HG03469 (cell line): ENCODE data around the gene USP32.
"Not testable (repeated sequence)": the region's sequence is repeated elsewhere in the genome, so short reads cannot be mapped to it uniquely, and the experiment has no call there.

Source experiments
- ATAC-seq: cut with Tn5 transposase; IDR thresholded peaks from one replicate; pipeline ENCODE4 v1.9.1; 2021; ENCODE audit warnings: mild to moderate bottlenecking, moderate library complexity, moderate number of reproducible peaks; ENCODE audit not compliant: unreplicated experiment

The USP32 gene

DNA sequence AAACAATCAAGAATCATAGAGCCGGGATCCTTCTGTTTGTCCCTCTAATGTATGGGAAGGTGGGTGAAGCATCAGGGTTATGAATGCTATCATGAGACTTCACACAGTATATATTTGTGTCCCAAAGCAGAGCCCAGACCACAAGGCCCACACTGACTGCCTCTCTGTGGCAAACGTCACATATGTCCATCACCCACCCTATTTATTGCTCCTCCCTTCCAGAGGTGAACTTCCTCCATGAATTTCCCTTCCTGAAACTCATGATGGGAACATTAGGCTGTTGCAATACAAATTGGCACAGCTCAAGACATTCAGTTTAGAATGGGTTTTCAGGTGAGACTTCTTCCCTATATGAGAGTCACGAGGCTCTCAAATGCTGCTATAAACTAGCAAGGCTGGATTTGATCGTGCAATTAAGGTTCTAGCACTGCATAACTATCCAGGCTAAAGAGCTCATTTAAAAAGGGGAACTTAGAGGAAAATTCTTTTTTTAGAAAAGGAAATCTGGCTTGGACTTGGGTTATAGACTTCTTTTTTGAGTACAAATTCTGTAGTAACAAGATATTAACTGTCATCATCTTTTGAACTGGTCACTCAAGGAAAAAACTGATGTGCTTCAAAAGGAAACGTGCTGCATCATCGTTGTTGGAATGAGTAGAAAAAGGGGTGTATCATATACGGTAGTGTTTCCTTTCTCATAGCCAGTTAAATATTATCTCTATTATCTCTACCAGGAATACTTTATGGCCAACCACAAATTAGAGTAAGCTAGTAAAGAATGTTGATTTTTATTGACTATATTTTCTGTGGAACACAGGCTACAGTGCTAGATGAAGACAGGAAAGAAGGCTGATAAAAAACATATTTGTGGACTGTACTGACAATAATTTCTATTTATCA is 204.8 kb downstream of the USP32 start:
- not testable (repeated sequence) for ATAC-seq

DNA sequence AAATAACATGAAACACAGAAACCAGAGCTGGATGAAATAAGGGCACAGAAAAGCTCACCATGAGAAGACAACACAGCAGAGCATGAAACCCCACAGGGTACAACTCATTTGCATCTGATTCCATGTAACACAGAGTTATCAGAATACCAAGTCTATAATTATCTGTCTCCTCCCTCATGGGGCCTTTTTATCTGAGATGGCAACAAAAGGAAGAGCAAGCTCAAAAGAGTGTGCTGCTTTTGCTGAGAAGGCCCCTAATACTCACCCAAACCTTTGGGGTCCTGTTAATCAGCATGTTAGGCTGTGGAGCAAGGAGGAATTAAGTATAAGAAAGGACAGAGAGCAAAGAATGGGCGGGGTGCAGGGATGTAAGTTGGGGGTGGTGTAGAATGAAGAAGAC is 205.6 kb downstream of the USP32 start:
- not testable (repeated sequence) for ATAC-seq

DNA sequence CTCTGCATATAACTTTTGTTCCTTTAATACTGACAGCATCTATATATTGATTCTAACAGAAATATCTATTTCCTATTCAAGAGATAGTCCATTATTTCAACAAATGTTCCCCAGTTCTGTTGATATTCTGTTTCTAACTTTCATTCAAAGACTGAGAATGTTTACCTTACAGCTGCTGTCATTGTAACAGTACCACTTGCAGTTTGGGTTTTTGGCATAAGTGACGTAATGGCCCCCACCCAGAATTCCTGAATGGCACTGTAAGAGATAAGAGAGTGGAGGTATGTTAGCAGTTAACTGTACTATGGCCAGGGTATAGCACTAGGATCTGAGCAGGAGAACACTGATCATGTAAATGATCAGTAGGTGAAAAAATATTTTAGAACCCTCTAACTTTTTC is 211.6 kb downstream of the USP32 start:
- ATAC-seq, result not testable (repeated sequence)

DNA sequence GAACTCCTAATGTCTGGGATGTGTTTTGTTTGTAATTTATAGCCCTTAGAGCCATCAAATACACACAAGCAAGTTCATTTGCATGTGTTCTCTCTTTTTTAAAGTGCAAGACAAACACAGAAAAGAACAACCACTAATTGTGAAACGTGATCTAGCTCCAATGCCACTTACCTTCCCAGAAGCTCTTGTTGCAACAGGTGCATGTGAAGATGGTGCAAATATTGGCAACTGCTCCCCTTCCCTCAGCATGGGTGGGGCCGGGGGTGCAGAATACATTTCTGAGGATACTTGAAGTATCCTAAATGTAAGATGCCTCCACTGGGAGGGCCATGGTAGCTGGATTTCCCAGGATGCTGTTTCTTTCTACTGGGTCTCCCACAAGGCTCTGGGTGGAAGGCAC is 213.8 kb downstream of the USP32 start:
- ATAC-seq, result not testable (repeated sequence)

DNA sequence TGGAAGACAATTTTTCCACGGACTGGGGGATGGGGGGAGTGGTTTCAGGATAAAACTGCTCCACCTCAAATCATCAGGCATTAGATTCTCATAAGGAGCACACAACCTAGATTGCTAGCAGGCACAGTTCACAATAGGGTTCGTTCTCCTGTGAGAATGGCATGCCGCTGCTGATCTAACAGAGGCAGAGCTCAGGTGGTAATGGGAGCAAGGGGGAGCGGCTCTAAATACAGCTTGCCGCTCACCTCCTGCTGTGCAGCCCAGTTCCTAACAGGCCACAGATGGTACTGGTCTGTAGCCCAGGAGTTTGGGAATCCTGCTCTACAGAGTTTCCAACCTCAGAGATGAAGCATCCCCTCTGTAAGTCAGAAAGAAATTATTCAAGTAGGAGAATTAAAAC is 215.2 kb downstream of the USP32 start:
- not testable (repeated sequence) for ATAC-seq

DNA sequence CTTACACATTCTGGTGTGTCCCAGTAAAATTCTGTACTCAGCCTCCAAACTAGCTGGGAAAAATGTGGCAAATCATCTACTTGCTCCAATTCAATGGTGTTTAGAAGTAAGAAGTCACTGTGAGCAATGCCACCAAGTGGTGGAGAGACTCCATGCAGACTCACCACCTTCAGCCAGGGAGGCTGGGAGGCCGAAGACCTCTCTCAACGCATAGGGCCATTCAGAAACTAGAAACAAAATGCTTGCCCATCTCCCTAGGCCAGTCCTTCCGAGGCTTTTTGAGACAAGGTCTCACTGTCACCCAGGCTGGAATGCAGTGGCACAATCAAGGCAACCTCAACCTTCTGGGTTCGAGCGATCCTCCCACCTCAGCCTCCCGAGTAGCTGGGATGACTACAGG is 217.2 kb downstream of the USP32 start:
- not testable (repeated sequence) for ATAC-seq

DNA sequence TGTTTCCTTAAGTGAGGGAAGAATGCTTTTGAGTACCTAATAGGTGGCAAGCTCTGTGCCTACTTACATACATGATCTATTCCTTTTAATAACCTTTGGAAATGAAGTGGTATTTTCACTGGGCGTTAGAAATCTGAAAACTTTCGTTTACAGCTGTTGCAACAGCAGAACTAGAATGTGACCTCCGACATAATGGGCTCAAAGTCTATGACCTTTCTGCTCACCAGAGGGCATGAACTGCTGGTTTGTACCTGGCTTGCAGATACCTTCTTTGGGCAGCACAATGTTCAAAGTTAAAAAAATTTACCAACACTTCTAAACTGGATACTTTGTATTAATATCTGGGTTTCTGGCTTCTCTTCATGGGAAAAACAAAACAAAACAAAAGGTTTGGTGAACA is 217.9 kb downstream of the USP32 start:
- ATAC-seq, result no peak

DNA sequence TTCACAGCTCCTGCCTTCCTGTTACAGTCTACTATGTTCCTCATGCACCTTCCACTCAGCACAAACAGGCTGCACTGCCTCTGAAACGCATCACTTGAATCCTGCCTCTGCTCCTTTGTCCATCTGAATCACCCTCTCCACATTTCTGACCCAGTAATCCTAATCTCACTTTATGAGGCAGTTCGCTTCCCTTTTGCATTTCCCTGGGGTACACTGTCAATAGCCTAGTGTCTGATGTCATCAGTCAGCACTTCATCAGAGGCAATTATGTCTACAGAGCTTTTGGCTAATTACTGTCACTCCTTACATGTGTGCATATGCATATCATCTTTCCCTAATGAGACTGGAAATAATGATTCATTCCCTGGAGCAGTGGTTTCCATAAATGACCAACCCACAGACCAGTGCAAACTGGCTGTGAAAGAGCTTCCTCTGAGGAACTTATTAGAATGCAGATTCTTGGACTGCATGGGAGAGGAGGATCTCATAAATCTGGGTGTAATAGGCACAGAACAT is 218.6 kb downstream of the USP32 start:
- no peak for ATAC-seq

DNA sequence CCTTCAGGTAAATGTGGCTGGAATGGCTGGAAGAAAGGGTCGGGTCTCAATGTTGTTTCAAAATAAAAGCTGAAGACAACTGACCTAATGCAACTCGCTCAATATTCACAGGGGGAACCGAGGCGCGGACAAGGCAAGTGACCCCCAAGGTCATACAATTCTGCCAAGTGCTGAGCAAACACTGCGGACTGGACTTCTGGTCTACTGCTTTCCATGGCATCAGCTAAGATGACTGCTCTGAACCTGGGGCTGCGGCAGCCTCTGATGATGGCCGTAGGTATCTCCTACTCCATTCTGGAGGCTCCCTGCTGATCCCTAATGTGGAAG is 220.2 kb downstream of the USP32 start:
- no peak for ATAC-seq

DNA sequence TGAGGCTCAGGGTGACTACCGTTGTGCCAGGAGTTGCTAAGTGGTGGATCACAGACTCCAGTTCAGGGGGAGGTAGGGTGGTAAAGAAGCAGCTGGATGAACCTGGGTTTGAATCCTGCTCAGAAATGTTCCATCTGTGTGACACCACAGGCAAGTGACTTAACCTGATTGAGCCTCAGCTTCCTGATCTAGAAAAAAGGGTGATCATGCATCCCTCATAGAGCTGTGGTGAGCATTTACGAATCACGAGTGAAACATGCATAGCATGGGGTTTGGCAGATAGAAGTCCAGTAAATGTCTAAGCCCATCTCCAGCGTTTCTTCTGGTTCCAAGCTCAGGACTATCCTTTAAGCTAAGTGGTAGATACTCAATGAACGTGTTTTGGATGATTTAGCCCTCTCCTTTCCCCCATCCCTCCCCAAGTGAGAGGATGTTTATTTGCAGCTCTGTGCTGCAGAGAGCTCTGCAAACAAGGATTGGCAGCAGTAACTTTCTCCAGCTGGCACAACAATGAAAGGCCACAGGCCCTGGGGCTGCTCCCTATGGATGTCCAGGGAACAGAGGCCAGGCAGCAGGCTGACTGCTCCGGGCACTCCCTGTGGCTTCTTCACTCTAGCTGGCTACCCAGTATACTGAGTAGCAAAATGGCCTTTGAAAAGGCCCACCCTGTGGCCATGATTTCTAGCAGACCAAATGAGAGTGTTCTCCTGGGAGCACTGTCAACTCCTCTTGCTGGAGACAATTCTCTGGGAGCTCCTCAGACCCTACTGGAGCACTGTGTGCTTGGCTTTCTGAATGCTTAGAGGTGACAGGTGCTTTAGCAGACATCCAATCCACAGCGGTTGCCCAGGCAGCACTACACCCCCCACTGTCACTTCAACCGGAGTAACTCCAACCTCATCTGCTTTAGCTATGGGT is 220.8 kb downstream of the USP32 start:
- ATAC-seq, result no peak

DNA sequence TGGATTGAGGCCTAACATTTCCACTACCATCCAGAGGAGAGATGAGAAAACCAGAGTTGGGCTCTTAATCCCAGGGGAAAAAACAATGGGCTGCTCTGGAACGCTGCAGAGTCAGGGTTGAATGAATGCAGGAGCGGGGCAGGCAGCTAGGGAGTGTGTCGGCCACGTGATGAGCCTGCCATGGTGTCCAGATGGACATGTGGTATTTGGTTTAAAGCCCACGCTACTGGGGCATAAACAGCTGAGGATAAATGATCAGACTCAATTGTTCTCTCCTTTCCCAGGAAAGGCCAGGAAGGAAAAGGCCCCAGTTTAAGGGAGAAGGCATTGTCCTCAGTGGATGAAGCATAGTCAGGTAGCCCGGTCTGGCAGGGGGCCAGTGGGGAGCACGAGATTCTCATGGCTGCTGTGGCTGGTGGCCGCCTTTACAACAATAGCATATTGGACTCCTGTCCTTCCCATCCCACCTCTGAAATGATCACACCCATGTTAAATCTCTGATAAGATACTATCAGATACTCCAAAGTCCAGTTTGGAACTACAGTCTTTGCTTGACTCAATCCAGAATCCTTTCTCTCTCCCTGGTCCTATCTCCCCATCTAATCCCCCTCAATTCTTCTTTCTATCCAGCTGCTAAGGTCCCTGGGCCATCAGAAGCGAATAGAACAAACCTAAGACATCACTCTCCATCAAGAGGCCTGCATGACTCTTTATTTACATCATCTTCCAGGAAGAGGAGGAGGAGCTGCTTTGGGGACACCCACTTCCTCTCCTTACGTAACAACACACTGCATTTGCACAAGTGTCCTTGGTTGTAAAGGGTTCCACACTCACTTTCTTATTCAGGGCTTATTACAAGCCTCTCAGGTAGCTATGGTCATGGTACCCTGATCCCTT is 221.8 kb downstream of the USP32 start:
- no peak for ATAC-seq

DNA sequence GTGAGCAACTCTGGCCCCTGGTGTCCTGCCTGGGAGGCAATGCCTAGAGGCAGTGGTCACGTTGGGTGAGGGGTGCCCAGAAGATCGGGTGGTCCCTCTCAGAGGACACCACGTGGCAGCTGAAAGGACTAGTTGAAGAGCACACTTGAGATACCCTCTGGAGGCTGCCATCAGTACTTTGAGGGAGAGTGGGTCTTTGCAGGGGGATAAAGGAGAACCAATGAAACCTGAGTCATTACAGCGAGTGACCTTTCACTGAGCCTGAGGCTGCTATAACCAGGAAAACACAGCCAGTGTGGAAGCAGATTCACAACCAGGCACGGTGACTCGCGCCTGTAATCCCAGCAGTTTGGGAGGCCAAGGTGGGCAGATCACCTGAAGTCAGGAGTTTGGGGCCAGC is 223.3 kb downstream of the USP32 start:
- ATAC-seq, result no peak

DNA sequence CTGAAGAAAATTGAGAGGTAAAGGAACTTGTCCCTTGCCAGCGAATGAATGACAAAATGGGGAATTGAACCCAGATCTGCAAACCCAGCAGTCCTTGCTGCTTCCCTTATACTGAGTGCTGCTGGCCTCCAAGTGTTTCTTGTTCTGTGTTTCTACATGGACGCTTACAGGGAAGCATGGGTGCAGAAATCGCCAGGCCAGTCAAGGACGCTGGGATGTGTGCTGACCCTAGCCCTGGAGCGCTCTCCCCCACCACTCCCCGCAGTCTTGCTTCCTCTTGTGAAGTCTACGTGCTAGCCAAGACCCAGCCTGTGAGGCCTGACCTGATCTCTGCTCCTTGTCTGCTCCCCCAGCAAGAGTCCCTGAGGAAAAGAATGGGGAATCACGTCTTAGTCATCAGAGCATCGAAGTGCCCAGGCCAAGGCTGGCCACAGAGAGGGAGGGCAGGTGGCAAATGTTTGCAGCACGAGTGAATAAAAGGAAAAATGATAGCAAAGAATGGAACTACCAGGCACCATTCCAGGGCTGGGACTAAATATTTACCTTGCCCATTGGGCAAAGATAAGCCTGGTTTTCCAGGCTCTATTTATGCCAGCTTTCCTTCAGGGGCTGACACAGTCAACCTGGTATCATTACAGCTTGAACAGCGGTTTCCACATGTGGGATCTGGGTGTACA is 224.7 kb downstream of the USP32 start:
- no peak for ATAC-seq

DNA sequence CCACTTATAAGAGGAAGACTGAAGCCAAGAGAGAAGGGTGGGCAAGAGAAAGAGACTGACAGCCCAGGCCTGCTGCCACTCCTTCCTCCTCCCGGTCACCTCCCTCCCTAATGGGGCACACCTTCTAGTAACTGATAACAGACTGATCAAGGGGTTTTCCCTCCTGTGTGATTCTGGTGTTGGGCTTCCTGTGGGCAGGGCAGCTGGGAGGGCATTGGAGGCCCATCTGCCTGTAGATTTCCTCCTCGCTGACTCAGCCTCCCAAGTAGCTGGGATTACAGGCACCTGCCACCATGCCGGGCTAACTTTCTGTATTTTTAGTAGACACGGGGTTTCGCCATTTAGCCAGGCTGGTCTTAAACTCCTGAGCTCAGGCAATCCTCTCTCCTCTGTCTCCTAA is 226.0 kb downstream of the USP32 start:
- ATAC-seq, result peak; percentile 48

DNA sequence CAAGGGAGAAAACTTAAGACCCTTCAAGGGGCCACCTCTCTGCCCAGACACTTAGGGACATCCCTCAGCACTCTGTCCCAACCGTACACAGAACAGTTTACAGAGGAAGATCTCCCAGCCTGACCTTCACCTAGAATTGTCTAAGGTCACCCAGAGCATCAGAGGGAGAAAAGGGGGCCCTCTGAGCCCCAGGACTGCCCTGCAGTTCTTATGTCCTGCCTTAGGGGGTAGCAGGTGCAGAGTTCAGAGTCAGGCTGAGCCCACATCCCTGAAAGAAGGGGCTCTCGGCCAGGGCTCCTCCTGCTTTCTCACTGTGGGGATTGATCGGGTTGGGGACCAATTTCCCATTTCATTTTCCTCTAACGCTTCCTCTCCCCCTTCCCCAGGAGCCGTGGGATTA is 226.7 kb downstream of the USP32 start:
- ATAC-seq, result no peak

DNA sequence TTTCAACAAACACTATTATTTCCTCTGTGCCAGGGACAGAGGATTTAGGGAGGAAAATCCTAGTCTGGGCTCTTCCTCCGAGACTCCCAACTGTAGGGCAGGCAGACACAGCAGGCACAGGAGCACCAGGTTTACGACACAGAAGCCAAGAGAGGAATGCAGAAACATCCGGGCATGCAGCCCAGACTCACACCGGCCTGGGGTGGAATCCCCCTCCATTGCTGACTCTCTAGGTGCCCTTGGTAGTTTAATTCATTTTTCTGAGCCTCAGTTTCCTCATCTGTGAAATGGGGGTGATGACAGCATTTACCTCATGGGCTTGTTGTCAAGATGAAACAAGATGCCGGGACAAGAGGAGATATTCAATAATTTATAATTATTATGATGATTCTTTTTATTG is 227.2 kb downstream of the USP32 start:
- ATAC-seq, result no peak

DNA sequence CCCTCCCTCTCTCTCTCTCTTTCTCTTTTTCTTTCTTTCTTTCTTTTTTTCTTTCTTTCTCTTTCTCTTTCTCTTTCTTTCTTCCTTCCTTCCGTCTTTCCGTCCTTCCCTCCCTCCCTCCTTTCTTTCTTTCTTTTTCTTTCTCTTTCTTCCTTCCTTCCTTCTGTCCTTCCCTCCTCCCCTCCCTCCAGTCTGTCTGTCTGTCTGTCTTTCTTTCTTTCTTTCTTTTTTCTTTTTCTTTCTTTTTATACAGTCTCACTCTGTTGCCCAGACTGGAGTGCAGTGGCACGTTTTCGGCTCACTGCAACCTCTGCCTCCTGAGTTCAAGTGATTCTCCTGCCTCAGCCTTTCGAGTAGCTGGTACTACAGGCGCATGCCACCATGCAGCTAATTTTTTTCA is 227.8 kb downstream of the USP32 start:
- ATAC-seq, result no peak

DNA sequence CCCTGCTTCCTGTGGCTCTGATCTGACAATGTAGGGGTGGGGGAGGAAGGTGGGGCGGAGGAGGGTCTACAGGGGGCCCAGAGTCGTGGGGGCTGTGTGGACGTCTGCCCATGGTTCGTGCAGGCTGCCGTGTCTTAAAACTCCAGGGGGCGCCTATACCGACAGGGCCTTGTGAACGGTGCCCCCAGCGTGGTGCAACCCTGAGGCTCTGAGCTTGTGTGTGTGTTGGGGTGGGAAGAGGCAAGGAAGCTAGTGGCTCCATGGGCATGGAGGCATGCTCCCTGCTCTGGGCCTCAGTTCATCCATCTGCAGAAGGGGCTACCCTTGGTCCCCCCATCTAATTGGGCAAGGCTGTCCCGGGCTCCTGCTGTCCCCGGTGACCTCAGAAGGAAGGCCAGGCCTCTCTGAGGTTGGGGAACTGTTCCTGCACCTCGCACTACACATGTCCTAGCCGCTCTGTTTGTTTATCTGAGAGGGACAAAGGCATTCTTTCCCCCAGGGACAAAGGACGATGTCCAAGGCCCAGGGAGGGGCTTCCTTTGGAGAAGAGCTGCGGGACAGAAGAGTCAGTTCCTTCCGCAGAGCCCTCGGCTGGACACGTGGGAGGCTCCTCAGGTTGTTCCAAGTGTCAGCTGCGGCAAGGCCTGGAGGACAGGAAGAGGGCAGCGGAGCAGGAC is 228.7 kb downstream of the USP32 start:
- ATAC-seq, result no peak

DNA sequence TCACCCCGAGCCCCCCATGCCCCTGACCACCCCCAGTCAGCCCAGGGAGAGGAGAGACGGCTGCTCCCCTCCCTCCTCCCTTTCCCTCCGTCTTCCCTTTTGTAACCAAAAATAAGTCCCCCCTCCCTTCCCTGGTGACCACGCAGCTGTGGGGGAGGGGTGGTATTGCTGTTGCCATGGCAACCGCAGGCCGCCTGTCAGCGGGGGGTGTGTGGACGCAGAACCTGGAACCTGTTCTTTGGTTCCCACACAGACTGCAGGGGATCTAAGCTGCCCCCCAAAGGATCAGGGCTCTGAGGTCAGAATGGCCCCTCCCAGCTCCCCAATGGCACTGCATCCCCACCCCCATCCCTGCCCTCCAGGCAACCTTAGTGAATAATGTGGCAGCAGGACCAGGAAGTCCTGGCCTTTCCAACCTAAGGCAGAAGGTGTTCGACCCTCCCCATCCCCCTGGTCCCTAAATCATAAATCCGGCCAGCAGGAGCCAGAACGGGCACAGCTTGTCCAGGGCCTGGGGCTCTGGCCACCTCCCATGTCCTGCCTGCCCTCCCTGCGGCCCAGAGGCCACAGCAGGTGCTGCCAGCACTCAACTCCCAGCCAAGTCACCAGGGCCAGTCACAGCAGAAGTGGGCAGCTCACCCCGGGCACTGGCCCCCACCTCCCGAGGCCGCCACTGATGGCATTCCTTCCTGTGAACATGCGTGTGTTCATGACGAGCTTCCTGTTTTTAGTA is 230.2 kb downstream of the USP32 start:
- ATAC-seq, result no peak
